GM12878 (cell line): Measurements from ENCODE around the gene SLC29A2. TPM values are rescaled to one million over a fixed set of nuclear protein-coding genes. Genes with fewer than 3 reads are reported as not detected.

Experiments
- ATAC-seq: fragments of 200-7000 bp; cut with Tn5 transposase; 3 replicates; pipeline ENCODE4 v1.9.1; 2020; ENCODE audit warnings: mild to moderate bottlenecking, moderate library complexity
- BruUV-seq: library from RNA; stranded (reverse); fragments of 400-500 nt; replicated peaks from 2 replicates; lab custom pipeline; 2021; lab: Mats Ljungman, UMichigan
- CTCF ChIA-PET: fragments of 300-600 bp; sonication (Branson Sonifier 250); formaldehyde crosslinking; extraction: SDS; loops from one replicate; lab custom pipeline; 2021; ENCODE audit warnings: inconsistent platforms; lab: Yijun Ruan, JAX
- POLR2A ChIA-PET: fragments of 350-600 bp; formaldehyde crosslinking; extraction: SDS; loops from one replicate; lab custom pipeline; 2021; ENCODE audit warnings: inconsistent platforms; lab: Charles Lee
- RAD21 ChIA-PET: fragments of 300-600 bp; sonication (Branson Sonifier 250); formaldehyde crosslinking; loops from one replicate; lab custom pipeline; 2023; ENCODE audit warnings: antibody characterized with exemption; ENCODE audit not compliant: unreplicated experiment; lab: Charles Lee
- SMC1A ChIA-PET: fragments of 300-600 bp; sonication (Branson Sonifier 250); formaldehyde crosslinking; loops from one replicate; lab custom pipeline; 2023; ENCODE audit not compliant: unreplicated experiment, uncharacterized antibody; lab: Charles Lee
- DNase-seq: peaks from one replicate; pipeline ENCODE4 v3.0.0-alpha.2; 2011; ENCODE audit warnings: low read depth, low spot score
- FAIRE-seq: peaks from 3 replicates; lab custom pipeline; 2011; peaks lifted over from hg19 to GRCh38; lab: Jason Lieb, UNC
- H2AFZ ChIP-seq: 2 replicates; pipeline ENCODE4 v1.6.0; 2011; ENCODE audit warnings: low read depth, low read length, control low read depth; ENCODE audit not compliant: control insufficient read depth
- H3K27ac ChIP-seq: 2 replicates; pipeline ENCODE4 v1.5.1; 2011; ENCODE audit warnings: control low read depth; ENCODE audit not compliant: control insufficient read depth, insufficient read depth
- H3K27me3 ChIP-seq, 2 experiments: replicated peaks in 1 of 2; 2 replicates each; pipeline versions ENCODE4 v1.6.0 to v1.6.1; 2011; ENCODE audit warnings: low read length in 1 of 2; ENCODE audit not compliant: control insufficient read depth in 2 of 2, insufficient read depth in 2 of 2
- H3K36me3 ChIP-seq, 2 experiments: 2 replicates each; pipeline ENCODE4 v1.5.1; 2011; ENCODE audit warnings: low read length in 1 of 2; ENCODE audit not compliant: control insufficient read depth in 2 of 2, insufficient read depth in 2 of 2
- H3K4me1 ChIP-seq: 2 replicates; pipeline ENCODE4 v1.6.1; 2011; ENCODE audit warnings: mild to moderate bottlenecking, low read length, moderate library complexity, mixed read lengths; ENCODE audit not compliant: control insufficient read depth, insufficient read depth
- H3K4me2 ChIP-seq: 2 replicates; pipeline ENCODE4 v1.6.0; 2011; ENCODE audit warnings: control low read depth; ENCODE audit not compliant: control insufficient read depth, insufficient read depth
- H3K4me3 ChIP-seq: fragments of 200-600 bp; sonication (generic); 2 replicates; pipeline ENCODE4 v1.5.1; 2016
- H3K79me2 ChIP-seq: 2 replicates; pipeline ENCODE4 v1.6.0; 2011; ENCODE audit warnings: low read length; ENCODE audit not compliant: control insufficient read depth, insufficient read depth
- H3K9ac ChIP-seq: 2 replicates; pipeline ENCODE4 v1.8.0; 2011; ENCODE audit warnings: low read length, control low read depth, mixed read lengths; ENCODE audit not compliant: control insufficient read depth, insufficient read depth
- H3K9me3 ChIP-seq: replicated peaks from 3 replicates; pipeline ENCODE4 v1.5.1; 2011; ENCODE audit warnings: mild to moderate bottlenecking, low read length; ENCODE audit not compliant: control insufficient read depth, insufficient read depth
- H4K20me1 ChIP-seq: 2 replicates; pipeline ENCODE4 v1.6.0; 2011; ENCODE audit not compliant: control insufficient read depth, insufficient read depth
- ATF7 ChIP-seq: fragments of 450-650 bp; IDR thresholded peaks from 2 replicates; pipeline ENCODE4 v1.6.1; 2016; ENCODE audit warnings: low read depth, mild to moderate bottlenecking
- BACH1 ChIP-seq: fragments of 450-650 bp; IDR thresholded peaks from 2 replicates; pipeline ENCODE4 v1.6.1; 2017; ENCODE audit warnings: mild to moderate bottlenecking, borderline replicate concordance
- BMI1 ChIP-seq: fragments of 450-650 bp; IDR thresholded peaks from 2 replicates; pipeline ENCODE4 v1.6.1; 2016; ENCODE audit warnings: mild to moderate bottlenecking, moderate library complexity, borderline replicate concordance
- CHD2 ChIP-seq: IDR thresholded peaks from 2 replicates; pipeline ENCODE4 v1.6.1; 2011; ENCODE audit warnings: low read depth, low read length, improper control_type of control experiment, borderline replicate concordance
- EP300 ChIP-seq, 2 experiments: fragments of 150-350 bp in 1 of 2; IDR thresholded peaks; 2 replicates each; pipeline ENCODE4 v1.6.1; 2011 to 2012; ENCODE audit warnings: low read depth in 2 of 2, low read length in 2 of 2, borderline replicate concordance in 1 of 2, improper control_type of control experiment in 1 of 2, inconsistent platforms in 1 of 2; ENCODE audit not compliant: control insufficient read depth in 1 of 2
- FOS ChIP-seq: IDR thresholded peaks from 3 replicates; pipeline ENCODE4 v1.6.1; 2011; ENCODE audit warnings: borderline replicate concordance; ENCODE audit not compliant: insufficient read length; ENCODE audit errors: extremely low read depth
- GATAD2B ChIP-seq: fragments of 450-650 bp; conservative IDR thresholded peaks from 2 replicates; pipeline ENCODE4 v1.6.1; 2017; ENCODE audit warnings: low read depth, mild to moderate bottlenecking, moderate library complexity
- JUNB ChIP-seq: IDR thresholded peaks from 2 replicates; pipeline ENCODE4 v1.6.1; 2016; ENCODE audit warnings: antibody characterized with exemption, mild to moderate bottlenecking
- JUND ChIP-seq: IDR thresholded peaks from 2 replicates; pipeline ENCODE4 v1.6.1; 2012; ENCODE audit warnings: low read depth, mild to moderate bottlenecking, low read length, improper control_type of control experiment, moderate library complexity
- LARP7 ChIP-seq: fragments of 450-650 bp; IDR thresholded peaks from 2 replicates; pipeline ENCODE4 v1.6.1; 2017; ENCODE audit warnings: mild to moderate bottlenecking
- POLR2A ChIP-seq: IDR thresholded peaks from 2 replicates; pipeline ENCODE4 v1.6.1; 2011; ENCODE audit warnings: low read depth, mild to moderate bottlenecking, low read length
- RFX5 ChIP-seq: IDR thresholded peaks from 2 replicates; pipeline ENCODE4 v1.6.1; 2011; ENCODE audit warnings: low read depth, low read length, improper control_type of control experiment
- SMC3 ChIP-seq: IDR thresholded peaks from 2 replicates; pipeline ENCODE4 v1.6.1; 2011; ENCODE audit warnings: low read length, improper control_type of control experiment, borderline replicate concordance
- SUZ12 ChIP-seq: fragments of 200-600 bp; sonication (generic); IDR thresholded peaks from one replicate; pipeline ENCODE4 v1.6.1; 2018; ENCODE audit warnings: antibody characterized with exemption, mild to moderate bottlenecking; ENCODE audit not compliant: unreplicated experiment
- TCF12 ChIP-seq: IDR thresholded peaks from 2 replicates; pipeline ENCODE4 v1.6.1; 2011; ENCODE audit warnings: low read depth, mild to moderate bottlenecking, low read length
- ZNF24 ChIP-seq: fragments of 450-650 bp; IDR thresholded peaks from 2 replicates; pipeline ENCODE4 v1.6.1; 2017; ENCODE audit warnings: antibody characterized with exemption, mild to moderate bottlenecking
- WGBS: methylation state at CpG from one replicate; pipeline ENCODE4 v1.1.6; 2016; ENCODE audit warnings: low lambda C conversion rate; ENCODE audit not compliant: insufficient replicate concordance, insufficient coverage; ENCODE audit errors: missing lambda C conversion rate; 5-methylcytosine and 5-hydroxymethylcytosine counted together
- in situ Hi-C: fragments of 300-500 bp; cut with MboI; formaldehyde crosslinking; loops from 9 replicates; pipeline ENCODE4 v1.14.3; 2018; ENCODE audit warnings: mixed read lengths
- intact Hi-C: fragments of 100-400 bp; cut with micrococcal nuclease; formaldehyde crosslinking; loops from one replicate; pipeline ENCODE4 v1.14.2; 2022; ENCODE audit not compliant: unreplicated experiment
- polyA plus RNA-seq, 11 experiments: library from polyadenylated mRNA; depleted of rRNA in 4 of 11; unstranded in 6 of 11; stranded (reverse) in 5 of 11; fragments of >200 nt; fragmentation: Nextera tagmentation in 4 of 11; fragmentation: Illumina TruSeq in 1 of 11; extraction: Ambion mirVana in 4 of 11; extraction: Trizol in 1 of 11; gene quantifications; 1 replicate in 1 of 11; 2 replicates in 10 of 11; pipeline versions ENCODE4 v1.2.1 to v1.2.3, GENCODE V29; 2011 to 2016; ENCODE audit warnings: inconsistent platforms in 2 of 11, missing spikeins in 2 of 11, low read depth in 1 of 11
- total RNA-seq, 4 experiments: library from RNA; depleted of rRNA in 3 of 4; stranded (reverse); fragments of >200 nt in 3 of 4; fragmentation: Illumina TruSeq in 1 of 4; extraction: Trizol in 1 of 4; gene quantifications; 2 replicates each; pipeline versions ENCODE4 v1.2.1 to v1.2.3, GENCODE V29; 2013 to 2021
- TF ChIP-seq, protein P1 (sequence below): fragments of 150-350 bp; IDR thresholded peaks from 2 replicates; pipeline ENCODE4 v1.6.1; 2016; ENCODE audit warnings: low read depth, low read length
- TF ChIP-seq, protein P2 (sequence below): fragments of 450-650 bp; formaldehyde crosslinking; IDR thresholded peaks from 2 replicates; pipeline ENCODE4 v1.5.0; 2022; ENCODE audit warnings: mild to moderate bottlenecking, missing genetic modification characterization
- TF ChIP-seq, protein P3 (sequence below): IDR thresholded peaks from 2 replicates; pipeline ENCODE4 v1.6.1; 2011; ENCODE audit warnings: mild to moderate bottlenecking, low read depth, low read length, moderate library complexity; ENCODE audit not compliant: insufficient replicate concordance

The SLC29A2 gene
- total and polyA plus RNA-seq, 10 of the 15 experiments (the other 5 are each of a cell fraction or from before 2014, with no cell fraction given), result 0.27 to 7.5 (median 2.2) TPM

DNA sequence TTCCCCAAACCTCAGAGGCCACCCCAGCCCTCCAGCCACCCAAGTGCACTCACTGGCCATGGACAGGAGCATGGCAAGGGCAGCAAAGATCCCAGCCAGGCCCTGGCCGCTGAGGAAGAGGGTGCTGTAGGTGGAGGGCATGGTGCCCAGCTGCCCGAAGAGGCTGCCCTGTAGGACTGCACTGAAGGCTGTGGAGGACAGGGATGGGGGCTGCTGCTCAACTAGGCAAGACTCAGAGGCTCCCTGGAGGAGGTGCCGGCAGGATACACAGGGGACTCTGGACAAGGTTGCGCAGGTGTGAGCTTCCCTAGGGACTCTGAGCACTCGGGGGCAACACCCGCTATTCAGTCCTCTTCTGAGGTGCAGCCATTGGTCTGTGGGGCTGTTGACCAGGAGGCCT lies 3.1 kb downstream of the SLC29A2 start:
- FAIRE-seq (no peak), DNase-seq (no peak), ATAC-seq (no peak)
- no peak overlapping the region for H3K4me2 ChIP-seq
- 51% methylated on average over 6 of the region's 6 CpGs for WGBS
- in situ Hi-C loops (no loop called here), intact Hi-C loops (no loop called here)
- no peak overlapping the region for H2AFZ ChIP-seq
- no TSS peak for BruUV-seq
- H3K27me3 ChIP-seq, result no peaks in the 10 kb centered on the region; a peak in 1 of 4 replicates
- CTCF ChIA-PET, result interaction anchor here (0.5 to 5.9 kb wide), 2 partner anchors 13 to 18 kb away, joined by 3 to 91 read pairs; no protein-coding TSS in a partner anchor
- no peaks in the 10 kb centered on the region; the same call in none of the 2 replicates for H3K79me2 ChIP-seq
- RAD21 ChIA-PET, result no interaction called here
- SMC1A ChIA-PET, result no interaction called here
- TF ChIP-seq BACH1 (no peak), ZNF24 (no peak), RFX5 (no peak), SUZ12 (no peak), EP300 (IDR thresholded peaks at IDR 0.05; ENCODE audit: borderline replicate concordance in 1 of 2, control insufficient read depth in 1 of 2, low read depth in 2 of 2, low read length in 2 of 2) (no peak), BMI1 (no peak), CHD2 (no peak), GATAD2B (no peak), ATF7 (no peak), POLR2A (no peak), TCF12 (no peak), SMC3 (no peak), LARP7 (no peak), FOS (no peak), JUND (no peak), JUNB (no peak)
- TF ChIP-seq, protein P1, sequence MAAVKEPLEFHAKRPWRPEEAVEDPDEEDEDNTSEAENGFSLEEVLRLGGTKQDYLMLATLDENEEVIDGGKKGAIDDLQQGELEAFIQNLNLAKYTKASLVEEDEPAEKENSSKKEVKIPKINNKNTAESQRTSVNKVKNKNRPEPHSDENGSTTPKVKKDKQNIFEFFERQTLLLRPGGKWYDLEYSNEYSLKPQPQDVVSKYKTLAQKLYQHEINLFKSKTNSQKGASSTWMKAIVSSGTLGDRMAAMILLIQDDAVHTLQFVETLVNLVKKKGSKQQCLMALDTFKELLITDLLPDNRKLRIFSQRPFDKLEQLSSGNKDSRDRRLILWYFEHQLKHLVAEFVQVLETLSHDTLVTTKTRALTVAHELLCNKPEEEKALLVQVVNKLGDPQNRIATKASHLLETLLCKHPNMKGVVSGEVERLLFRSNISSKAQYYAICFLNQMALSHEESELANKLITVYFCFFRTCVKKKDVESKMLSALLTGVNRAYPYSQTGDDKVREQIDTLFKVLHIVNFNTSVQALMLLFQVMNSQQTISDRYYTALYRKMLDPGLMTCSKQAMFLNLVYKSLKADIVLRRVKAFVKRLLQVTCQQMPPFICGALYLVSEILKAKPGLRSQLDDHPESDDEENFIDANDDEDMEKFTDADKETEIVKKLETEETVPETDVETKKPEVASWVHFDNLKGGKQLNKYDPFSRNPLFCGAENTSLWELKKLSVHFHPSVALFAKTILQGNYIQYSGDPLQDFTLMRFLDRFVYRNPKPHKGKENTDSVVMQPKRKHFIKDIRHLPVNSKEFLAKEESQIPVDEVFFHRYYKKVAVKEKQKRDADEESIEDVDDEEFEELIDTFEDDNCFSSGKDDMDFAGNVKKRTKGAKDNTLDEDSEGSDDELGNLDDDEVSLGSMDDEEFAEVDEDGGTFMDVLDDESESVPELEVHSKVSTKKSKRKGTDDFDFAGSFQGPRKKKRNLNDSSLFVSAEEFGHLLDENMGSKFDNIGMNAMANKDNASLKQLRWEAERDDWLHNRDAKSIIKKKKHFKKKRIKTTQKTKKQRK, result no peak
- TF ChIP-seq, protein P2, sequence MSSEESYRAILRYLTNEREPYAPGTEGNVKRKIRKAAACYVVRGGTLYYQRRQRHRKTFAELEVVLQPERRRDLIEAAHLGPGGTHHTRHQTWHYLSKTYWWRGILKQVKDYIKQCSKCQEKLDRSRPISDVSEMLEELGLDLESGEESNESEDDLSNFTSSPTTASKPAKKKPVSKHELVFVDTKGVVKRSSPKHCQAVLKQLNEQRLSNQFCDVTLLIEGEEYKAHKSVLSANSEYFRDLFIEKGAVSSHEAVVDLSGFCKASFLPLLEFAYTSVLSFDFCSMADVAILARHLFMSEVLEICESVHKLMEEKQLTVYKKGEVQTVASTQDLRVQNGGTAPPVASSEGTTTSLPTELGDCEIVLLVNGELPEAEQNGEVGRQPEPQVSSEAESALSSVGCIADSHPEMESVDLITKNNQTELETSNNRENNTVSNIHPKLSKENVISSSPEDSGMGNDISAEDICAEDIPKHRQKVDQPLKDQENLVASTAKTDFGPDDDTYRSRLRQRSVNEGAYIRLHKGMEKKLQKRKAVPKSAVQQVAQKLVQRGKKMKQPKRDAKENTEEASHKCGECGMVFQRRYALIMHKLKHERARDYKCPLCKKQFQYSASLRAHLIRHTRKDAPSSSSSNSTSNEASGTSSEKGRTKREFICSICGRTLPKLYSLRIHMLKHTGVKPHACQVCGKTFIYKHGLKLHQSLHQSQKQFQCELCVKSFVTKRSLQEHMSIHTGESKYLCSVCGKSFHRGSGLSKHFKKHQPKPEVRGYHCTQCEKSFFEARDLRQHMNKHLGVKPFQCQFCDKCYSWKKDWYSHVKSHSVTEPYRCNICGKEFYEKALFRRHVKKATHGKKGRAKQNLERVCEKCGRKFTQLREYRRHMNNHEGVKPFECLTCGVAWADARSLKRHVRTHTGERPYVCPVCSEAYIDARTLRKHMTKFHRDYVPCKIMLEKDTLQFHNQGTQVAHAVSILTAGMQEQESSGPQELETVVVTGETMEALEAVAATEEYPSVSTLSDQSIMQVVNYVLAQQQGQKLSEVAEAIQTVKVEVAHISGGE (CRISPR knock-in tag), result no peak
- TF ChIP-seq, protein P3, sequence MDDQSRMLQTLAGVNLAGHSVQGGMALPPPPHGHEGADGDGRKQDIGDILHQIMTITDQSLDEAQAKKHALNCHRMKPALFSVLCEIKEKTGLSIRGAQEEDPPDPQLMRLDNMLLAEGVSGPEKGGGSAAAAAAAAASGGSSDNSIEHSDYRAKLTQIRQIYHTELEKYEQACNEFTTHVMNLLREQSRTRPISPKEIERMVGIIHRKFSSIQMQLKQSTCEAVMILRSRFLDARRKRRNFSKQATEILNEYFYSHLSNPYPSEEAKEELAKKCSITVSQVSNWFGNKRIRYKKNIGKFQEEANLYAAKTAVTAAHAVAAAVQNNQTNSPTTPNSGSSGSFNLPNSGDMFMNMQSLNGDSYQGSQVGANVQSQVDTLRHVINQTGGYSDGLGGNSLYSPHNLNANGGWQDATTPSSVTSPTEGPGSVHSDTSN, result no peak
- H3K27ac ChIP-seq, result no peak overlapping the region
- H3K4me1 ChIP-seq, result peaks cover 4% of the 10 kb centered on the region; the same call in 1 of the 2 replicates
- no peak overlapping the region for H3K4me3 ChIP-seq
- no peaks in the 10 kb centered on the region for H3K9me3 ChIP-seq
- no peaks in the 10 kb centered on the region; a peak in 2 of 4 replicates for H3K36me3 ChIP-seq
- POLR2A ChIA-PET, result no interaction called here
- no peak overlapping the region for H3K9ac ChIP-seq
- H4K20me1 ChIP-seq, result no peaks in the 10 kb centered on the region
